Spleen (tissue), 11 donors: ENCODE measurements around the gene ERI3. TPM values are rescaled to one million over a fixed set of nuclear protein-coding genes. Genes with fewer than 3 reads are reported as not detected.
A peak's percentile ranks its signal among the peaks of the same experiment; 100 is the strongest.

Experiments
- DNase-seq: peaks from one replicate; pipeline ENCODE4 v3.0.0-alpha.2; 2020
- H3K27ac ChIP-seq, 8 donors: fragments of 200-600 bp; sonication (generic) in 7 of 8; 1 replicate in 4 of 8; 2 replicates in 4 of 8; pipeline versions ENCODE4 v1.5.0 to v1.8.0; 2016 to 2021; ENCODE audit warnings: inconsistent platforms in 4 of 8, mild to moderate bottlenecking in 4 of 8, moderate library complexity in 1 of 8
- H3K27me3 ChIP-seq, 7 donors: fragments of 200-600 bp; sonication (generic) in 6 of 7; replicated peaks in 1 of 7; 1 replicate in 4 of 7; 2 replicates in 3 of 7; pipeline versions ENCODE4 v1.5.0 to v1.8.0; 2016 to 2021; ENCODE audit warnings: inconsistent platforms in 3 of 7, mild to moderate bottlenecking in 1 of 7
- H3K36me3 ChIP-seq, 6 donors: fragments of 200-600 bp; sonication (generic) in 5 of 6; 1 replicate in 4 of 6; 2 replicates in 2 of 6; pipeline versions ENCODE4 v1.5.0 to v1.8.0; 2016 to 2021; ENCODE audit warnings: inconsistent platforms in 2 of 6
- H3K4me1 ChIP-seq, 6 donors: fragments of 200-600 bp; sonication (generic) in 5 of 6; 1 replicate in 3 of 6; 2 replicates in 3 of 6; pipeline versions ENCODE4 v1.5.0 to v1.8.0; 2016 to 2021; ENCODE audit warnings: inconsistent platforms in 3 of 6
- H3K4me3 ChIP-seq, 8 donors: fragments of 200-600 bp; sonication (generic) in 7 of 8; 1 replicate in 4 of 8; 2 replicates in 4 of 8; pipeline versions ENCODE4 v1.5.0 to v1.8.0; 2016 to 2021; ENCODE audit warnings: inconsistent platforms in 4 of 8, mild to moderate bottlenecking in 4 of 8, moderate library complexity in 2 of 8
- H3K9me3 ChIP-seq, 8 donors: fragments of 200-600 bp; sonication (generic) in 7 of 8; 1 replicate in 4 of 8; 2 replicates in 4 of 8; pipeline versions ENCODE4 v1.5.0 to v1.8.0; 2016 to 2021; ENCODE audit warnings: inconsistent platforms in 4 of 8
- POLR2A ChIP-seq, 3 donors: fragments of 450-650 bp; IDR thresholded peaks; one replicate each; pipeline ENCODE4 v1.5.1; 2017; ENCODE audit warnings: antibody characterized with exemption in 3 of 3, mild to moderate bottlenecking in 1 of 3
- POLR2AphosphoS5 ChIP-seq, 3 donors: sonication (generic); formaldehyde crosslinking; IDR thresholded peaks; one replicate each; pipeline ENCODE4 v1.5.1; 2017; ENCODE audit warnings: antibody characterized with exemption in 3 of 3
- WGBS, 5 donors: extraction: QIAGEN DNeasy Blood & Tissue Kit in 3 of 5; methylation state at CpG; one replicate each; pipeline versions ENCODE4 v1.1.5 to v1.1.7; 2013 to 2018; 5-methylcytosine and 5-hydroxymethylcytosine counted together
- intact Hi-C: fragments of 100-400 bp; cut with DNase I; formaldehyde crosslinking; loops from one replicate; pipeline ENCODE4 v1.15.0; 2023; ENCODE audit warnings: low total_unique reads
- polyA plus RNA-seq, 3 donors: library from polyadenylated mRNA; stranded (reverse); fragments of 200-250 nt; gene quantifications; one replicate each; pipeline ENCODE4 v1.2.1, GENCODE V29; 2013
- total RNA-seq, 7 donors: library from RNA; depleted of rRNA in 3 of 7; stranded (reverse); fragments of >200 nt in 3 of 7; fragmentation: NEBNext Ultra II Directional in 4 of 7; extraction: Animal tissue kit (Norgen Biotek cat#: 25700) in 4 of 7; gene quantifications; one replicate each; pipeline versions ENCODE4 v1.1.0 to v1.2.1, GENCODE V29; 2016 to 2021
- TF ChIP-seq, protein P1 (sequence below), 11 experiments: fragments of 200-600 bp in 7 of 11; fragments of 450-650 bp in 4 of 11; sonication (generic) in 4 of 11; IDR thresholded peaks in 8 of 11; conservative IDR thresholded peaks in 3 of 11; 1 replicate in 7 of 11; 2 replicates in 4 of 11; pipeline versions ENCODE4 v1.4.0 to v1.8.0; 2016 to 2021; ENCODE audit warnings: antibody characterized with exemption in 11 of 11, inconsistent platforms in 4 of 11, mild to moderate bottlenecking in 1 of 11
- donor health status: healthy with polysubstance abuse.
- donor health status: DM: no; HTN: no; CAD: no; lungs with moderate emphysema.
- donor health status: DM: no; HTN: no; CAD: no.
- donor health status: Bipolar disorder and iron deficiency.
- donor health status: healthy.
- donor health status: DM: no; HTN: no; CAD: no.
- donor health status: DM: yes; HTN: yes; CAD: no.

ERI3 gene
- total and polyA plus RNA-seq, 10 donors, result 20.1 to 41.1 (median 27.3) TPM

DNA sequence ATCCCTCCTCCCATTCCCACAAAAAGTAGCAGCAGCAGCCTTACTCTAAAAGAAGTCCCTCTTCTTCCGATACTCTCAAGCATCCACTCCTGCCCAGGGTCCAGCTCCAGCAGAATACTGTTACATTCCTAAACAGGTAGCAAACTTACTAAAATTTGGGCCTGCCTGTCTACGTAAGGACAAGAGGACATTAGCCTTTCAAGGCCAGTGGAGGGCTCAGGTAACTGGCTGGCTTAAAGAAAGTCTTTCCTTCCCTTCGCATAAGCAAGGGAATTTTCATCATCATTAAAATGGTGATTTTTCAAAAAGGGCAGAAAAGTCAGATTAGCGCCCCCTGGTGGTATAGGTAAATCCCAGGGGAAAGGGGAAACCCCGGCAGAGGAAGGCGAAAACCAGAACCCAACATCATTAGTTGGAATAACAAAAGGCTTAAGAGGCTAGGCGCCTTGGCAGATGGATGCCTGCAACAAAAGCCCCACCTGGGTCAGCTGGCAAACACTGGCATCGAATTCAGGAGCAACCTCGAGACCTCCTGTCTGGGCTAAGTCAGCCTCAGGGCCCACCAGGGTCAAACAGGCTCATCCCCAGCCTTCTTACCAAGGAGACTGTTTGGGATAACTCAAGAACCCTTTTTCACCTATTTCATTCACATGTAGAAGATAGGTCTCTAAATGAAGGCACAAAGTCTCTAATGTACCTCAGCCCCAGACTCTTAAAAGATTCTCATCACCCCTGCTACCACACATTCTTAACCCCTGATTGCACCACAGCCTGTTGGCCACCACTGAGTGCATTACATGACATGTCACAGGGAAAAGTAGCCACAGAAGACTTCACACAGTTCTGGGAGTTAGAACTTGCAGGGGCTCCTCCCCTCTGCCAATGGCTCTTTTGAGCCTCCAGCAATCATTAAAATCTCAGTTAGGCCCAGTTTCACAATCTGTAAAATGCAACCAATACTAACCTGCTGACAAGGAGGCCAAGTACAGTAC, 36.7 kb downstream of the ERI3 start:
- TF ChIP-seq, protein P1, sequence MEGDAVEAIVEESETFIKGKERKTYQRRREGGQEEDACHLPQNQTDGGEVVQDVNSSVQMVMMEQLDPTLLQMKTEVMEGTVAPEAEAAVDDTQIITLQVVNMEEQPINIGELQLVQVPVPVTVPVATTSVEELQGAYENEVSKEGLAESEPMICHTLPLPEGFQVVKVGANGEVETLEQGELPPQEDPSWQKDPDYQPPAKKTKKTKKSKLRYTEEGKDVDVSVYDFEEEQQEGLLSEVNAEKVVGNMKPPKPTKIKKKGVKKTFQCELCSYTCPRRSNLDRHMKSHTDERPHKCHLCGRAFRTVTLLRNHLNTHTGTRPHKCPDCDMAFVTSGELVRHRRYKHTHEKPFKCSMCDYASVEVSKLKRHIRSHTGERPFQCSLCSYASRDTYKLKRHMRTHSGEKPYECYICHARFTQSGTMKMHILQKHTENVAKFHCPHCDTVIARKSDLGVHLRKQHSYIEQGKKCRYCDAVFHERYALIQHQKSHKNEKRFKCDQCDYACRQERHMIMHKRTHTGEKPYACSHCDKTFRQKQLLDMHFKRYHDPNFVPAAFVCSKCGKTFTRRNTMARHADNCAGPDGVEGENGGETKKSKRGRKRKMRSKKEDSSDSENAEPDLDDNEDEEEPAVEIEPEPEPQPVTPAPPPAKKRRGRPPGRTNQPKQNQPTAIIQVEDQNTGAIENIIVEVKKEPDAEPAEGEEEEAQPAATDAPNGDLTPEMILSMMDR (IDR thresholded peaks at IDR 0.05 in 8 of 11, conservative IDR thresholded peaks at IDR 0.05 in 3 of 11), result peak; percentile 59 to 94 (median 86)
- no peak for TF ChIP-seq POLR2A (IDR thresholded peaks at IDR 0.05)
- intact Hi-C loops, result loop anchor here (5.0 kb wide), 1 partner anchor 101 kb away; no protein-coding TSS in a partner anchor
- H3K27me3 ChIP-seq, result no peaks in the 10 kb centered on the region
- no peaks in the 10 kb centered on the region for H3K9me3 ChIP-seq
- no peak overlapping the region for H3K4me3 ChIP-seq
- DNase-seq, result no peak
- H3K4me1 ChIP-seq, result peaks cover 0 to 10% (median 2%) of the 10 kb centered on the region in 6 donors
- 40 to 55% (median 47%) methylated on average over 9 of the region's 9 CpGs for WGBS, 5 donors
- H3K36me3 ChIP-seq, result peaks cover 0 to 87% (median 42%) of the 10 kb centered on the region in 6 donors
- no peak overlapping the region for H3K27ac ChIP-seq

DNA sequence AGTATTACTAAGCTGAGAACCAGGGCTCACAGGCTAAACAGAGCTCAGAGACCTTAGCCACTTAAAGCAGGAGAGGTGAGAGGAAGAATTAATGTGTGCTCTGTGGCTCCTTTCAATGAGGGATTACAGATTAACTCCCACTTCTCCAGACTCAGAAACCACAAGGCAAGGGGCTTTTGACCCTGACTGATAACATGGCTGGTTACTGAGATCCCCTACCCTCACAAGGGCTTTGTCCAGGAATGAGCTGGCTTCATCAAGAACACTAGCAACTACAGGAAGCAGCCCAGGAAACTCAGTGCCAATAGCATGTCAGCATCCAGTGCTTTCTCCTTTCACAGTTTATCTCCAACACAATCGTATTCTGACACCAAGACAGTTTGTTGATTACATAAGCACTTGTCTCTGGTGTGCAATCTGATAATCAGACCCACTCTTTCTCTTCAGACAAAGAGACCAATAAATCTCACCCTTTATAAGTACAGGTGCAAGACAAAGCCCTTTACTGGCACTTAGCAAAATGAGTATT, 38.8 kb downstream of the ERI3 start:
- intact Hi-C loops, result loop anchor here (5.0 kb wide), 1 partner anchor 99 kb away; no protein-coding TSS in a partner anchor
- Histone ChIP-seq H3K4me1 (peaks cover 0 to 10% (median 2%) of the 10 kb centered on the region in 6 donors), H3K4me3 (no peak overlapping the region), H3K27ac (no peak overlapping the region), H3K27me3 (no peaks in the 10 kb centered on the region), H3K9me3 (no peaks in the 10 kb centered on the region), H3K36me3 (peaks cover 0 to 97% (median 60%) of the 10 kb centered on the region in 6 donors)
- DNase-seq, result no peak
- no peak for TF ChIP-seq POLR2AphosphoS5 (IDR thresholded peaks at IDR 0.05)
- TF ChIP-seq, protein P1 (IDR thresholded peaks at IDR 0.05 in 8 of 11, conservative IDR thresholded peaks at IDR 0.05 in 3 of 11), result no peak
- TF ChIP-seq POLR2A (IDR thresholded peaks at IDR 0.05), result no peak
- 20 to 48% (median 33%) methylated on average over 1 of the region's 1 CpG for WGBS, 5 donors

DNA sequence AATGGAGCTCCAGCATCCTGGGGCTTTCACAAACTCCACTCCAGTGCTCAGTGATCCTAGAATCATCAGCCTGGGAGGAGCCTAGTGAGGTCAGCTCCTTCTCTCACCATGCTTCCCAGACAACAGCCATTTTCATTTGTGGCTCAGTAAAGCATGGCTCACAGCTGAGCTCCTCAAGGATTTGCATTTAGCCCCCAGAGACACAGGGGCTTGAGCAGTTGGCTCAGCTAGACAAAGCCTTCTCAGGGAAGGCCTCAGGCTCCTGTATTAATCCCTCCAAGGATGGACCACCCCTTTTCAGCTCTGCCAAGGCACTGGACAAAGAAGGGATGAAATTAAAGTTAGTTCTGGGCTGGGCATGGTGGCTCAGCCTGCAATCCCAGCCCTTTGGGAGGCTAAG, 39.5 kb downstream of the ERI3 start:
- Histone ChIP-seq H3K4me1 (peaks cover 0 to 10% (median 2%) of the 10 kb centered on the region in 6 donors), H3K27ac (no peak overlapping the region), H3K27me3 (no peaks in the 10 kb centered on the region), H3K36me3 (peaks cover 0 to 98% (median 61%) of the 10 kb centered on the region in 6 donors), H3K9me3 (no peaks in the 10 kb centered on the region), H3K4me3 (no peak overlapping the region)
- intact Hi-C loops, result loop anchor here (5.0 kb wide), 1 partner anchor 98 kb away; no protein-coding TSS in a partner anchor
- DNase-seq, result no peak
- TF ChIP-seq, protein P1 (IDR thresholded peaks at IDR 0.05 in 8 of 11, conservative IDR thresholded peaks at IDR 0.05 in 3 of 11), result no peak
- TF ChIP-seq POLR2A (IDR thresholded peaks at IDR 0.05) (no peak), POLR2AphosphoS5 (IDR thresholded peaks at IDR 0.05) (no peak)

DNA sequence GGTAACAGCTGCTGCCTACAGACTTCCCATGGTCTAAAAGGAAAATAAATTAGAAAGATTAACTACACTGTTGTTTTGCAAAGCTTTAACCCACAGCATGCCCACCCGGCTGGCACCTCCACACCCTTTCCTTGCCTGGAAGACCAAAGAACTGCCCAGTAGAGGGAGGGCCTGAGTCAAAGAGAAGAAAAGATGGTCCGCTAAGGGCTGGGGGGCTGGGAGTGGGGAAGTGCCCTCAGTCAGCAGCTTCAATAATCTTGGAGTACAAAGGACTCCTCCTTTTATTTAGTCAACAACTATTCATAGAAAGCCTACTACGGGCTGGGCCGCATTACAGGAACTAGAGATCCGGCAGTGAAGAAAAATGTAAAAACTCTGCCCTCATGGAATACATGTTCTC, 40.6 kb downstream of the ERI3 start:
- no peak for DNase-seq
- 67 to 83% (median 72%) methylated on average over 5 of the region's 5 CpGs for WGBS, 5 donors
- Histone ChIP-seq H3K27ac (no peak overlapping the region), H3K36me3 (peaks cover 0 to 98% (median 60%) of the 10 kb centered on the region in 6 donors), H3K9me3 (no peaks in the 10 kb centered on the region), H3K4me3 (no peak overlapping the region), H3K4me1 (peaks cover 0 to 10% (median 2%) of the 10 kb centered on the region in 6 donors), H3K27me3 (no peaks in the 10 kb centered on the region)
- TF ChIP-seq, protein P1 (IDR thresholded peaks at IDR 0.05 in 8 of 11, conservative IDR thresholded peaks at IDR 0.05 in 3 of 11), result no peak
- TF ChIP-seq POLR2A (IDR thresholded peaks at IDR 0.05) (no peak), POLR2AphosphoS5 (IDR thresholded peaks at IDR 0.05) (no peak)
- intact Hi-C loops, result no loop called here
